GM18907 (cell line): ENCODE results near the gene JARID2.

Experiments
- ATAC-seq: cut with Tn5 transposase; IDR thresholded peaks from one replicate; pipeline ENCODE4 v1.9.1; 2021; ENCODE audit warnings: mild to moderate bottlenecking, moderate library complexity; ENCODE audit not compliant: unreplicated experiment

Gene JARID2

GRCh38 chr6:15391500-15391899 lies 145.6 kb downstream of the JARID2 start:
- no peak for ATAC-seq

GRCh38 chr6:15392182-15392581 lies 146.3 kb downstream of the JARID2 start:
- no peak for ATAC-seq

GRCh38 chr6:15393605-15394004 lies 147.7 kb downstream of the JARID2 start:
- no peak for ATAC-seq

GRCh38 chr6:15395087-15395486 lies 149.2 kb downstream of the JARID2 start:
- no peak for ATAC-seq

- ATAC-seq, result no peak
Observed at GRCh38 chr6:15396808-15397207, 150.9 kb downstream of the JARID2 start.

- ATAC-seq, result no peak
Observed at GRCh38 chr6:15398633-15399275, 152.9 kb downstream of the JARID2 start.

GRCh38 chr6:15399641-15400470 lies 154.0 kb downstream of the JARID2 start:
- ATAC-seq, result no peak

GRCh38 chr6:15400572-15401004 lies 154.7 kb downstream of the JARID2 start:
- ATAC-seq, result no peak

- no peak for ATAC-seq
Observed at GRCh38 chr6:15401120-15401519, 155.3 kb downstream of the JARID2 start.

GRCh38 chr6:15401769-15402250 lies 155.9 kb downstream of the JARID2 start:
- no peak for ATAC-seq

- no peak for ATAC-seq
Observed at GRCh38 chr6:15402406-15403045, 156.7 kb downstream of the JARID2 start.

GRCh38 chr6:15403094-15403755 lies 157.4 kb downstream of the JARID2 start:
- ATAC-seq, result no peak

GRCh38 chr6:15404685-15404980 lies 158.8 kb downstream of the JARID2 start:
- ATAC-seq, result no peak

- no peak for ATAC-seq
Observed at GRCh38 chr6:15405129-15406068, 159.5 kb downstream of the JARID2 start.

- ATAC-seq, result no peak
Observed at GRCh38 chr6:15406452-15406851, 160.6 kb downstream of the JARID2 start.

GRCh38 chr6:15408008-15408407 lies 162.1 kb downstream of the JARID2 start:
- ATAC-seq, result no peak

- no peak for ATAC-seq
Observed at GRCh38 chr6:15408758-15409157, 162.9 kb downstream of the JARID2 start.

GRCh38 chr6:15409301-15410125 lies 163.6 kb downstream of the JARID2 start:
- ATAC-seq, result no peak

- ATAC-seq, result no peak
Observed at GRCh38 chr6:15410126-15410391, 164.2 kb downstream of the JARID2 start.

GRCh38 chr6:15410752-15411151 lies 164.9 kb downstream of the JARID2 start:
- ATAC-seq, result no peak
